ENCODE measurements around the gene TTC28. TPM values are rescaled to one million over a fixed set of nuclear protein-coding genes. Genes with fewer than 3 reads are reported as not detected.
"Not testable (repeated sequence)": the region's sequence is repeated elsewhere in the genome, so short reads cannot be mapped to it uniquely, and the experiment has no call there.

Gene TTC28
- total RNA-seq, 4 donors from 2014 or later: 35.6 to 42.6 (median 36.9) TPM

- WGBS: 56% methylated on average over 3 of the region's 3 CpGs
- Histone ChIP-seq H3K27ac (replicated peaks in 1 of 4) (no peak overlapping the region), H3K27me3 (no peaks in the 10 kb centered on the region), H3K4me3 (no peak overlapping the region), H3K9me3 (no peaks in the 10 kb centered on the region), H3K36me3 (no peaks in the 10 kb centered on the region), H3K4me1 (no peaks in the 10 kb centered on the region)
- TF ChIP-seq POLR2A (IDR thresholded peaks at IDR 0.05; ENCODE audit: low read depth): no peak
- no peak for TF ChIP-seq EP300 (IDR thresholded peaks at IDR 0.05)
- TF ChIP-seq POLR2AphosphoS5 (IDR thresholded peaks at IDR 0.05): no peak
- TF ChIP-seq, protein P1, sequence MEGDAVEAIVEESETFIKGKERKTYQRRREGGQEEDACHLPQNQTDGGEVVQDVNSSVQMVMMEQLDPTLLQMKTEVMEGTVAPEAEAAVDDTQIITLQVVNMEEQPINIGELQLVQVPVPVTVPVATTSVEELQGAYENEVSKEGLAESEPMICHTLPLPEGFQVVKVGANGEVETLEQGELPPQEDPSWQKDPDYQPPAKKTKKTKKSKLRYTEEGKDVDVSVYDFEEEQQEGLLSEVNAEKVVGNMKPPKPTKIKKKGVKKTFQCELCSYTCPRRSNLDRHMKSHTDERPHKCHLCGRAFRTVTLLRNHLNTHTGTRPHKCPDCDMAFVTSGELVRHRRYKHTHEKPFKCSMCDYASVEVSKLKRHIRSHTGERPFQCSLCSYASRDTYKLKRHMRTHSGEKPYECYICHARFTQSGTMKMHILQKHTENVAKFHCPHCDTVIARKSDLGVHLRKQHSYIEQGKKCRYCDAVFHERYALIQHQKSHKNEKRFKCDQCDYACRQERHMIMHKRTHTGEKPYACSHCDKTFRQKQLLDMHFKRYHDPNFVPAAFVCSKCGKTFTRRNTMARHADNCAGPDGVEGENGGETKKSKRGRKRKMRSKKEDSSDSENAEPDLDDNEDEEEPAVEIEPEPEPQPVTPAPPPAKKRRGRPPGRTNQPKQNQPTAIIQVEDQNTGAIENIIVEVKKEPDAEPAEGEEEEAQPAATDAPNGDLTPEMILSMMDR (IDR thresholded peaks at IDR 0.05): no peak
- DNase-seq (ENCODE audit: extremely low spot score): no peak
- intact Hi-C loops (cut with DNase I): no loop called here
These were observed 108.8 kb downstream of the TTC28 start for GRCh38 chr22:28570696-28571373.

GRCh38 chr22:28568974-28569373 lies 110.7 kb downstream of the TTC28 start:
- H3K4me3 ChIP-seq; H3K4me1 ChIP-seq; H3K27ac ChIP-seq (replicated peaks in 1 of 4); DNase-seq (ENCODE audit: extremely low spot score); H3K9me3 ChIP-seq; intact Hi-C loops (cut with DNase I); H3K27me3 ChIP-seq; H3K36me3 ChIP-seq: not testable (repeated sequence)
- WGBS: 98% methylated on average over 3 of the region's 3 CpGs

- intact Hi-C loops (cut with DNase I): no loop called here
These were observed 111.5 kb downstream of the TTC28 start for GRCh38 chr22:28568099-28568498.

DNA sequence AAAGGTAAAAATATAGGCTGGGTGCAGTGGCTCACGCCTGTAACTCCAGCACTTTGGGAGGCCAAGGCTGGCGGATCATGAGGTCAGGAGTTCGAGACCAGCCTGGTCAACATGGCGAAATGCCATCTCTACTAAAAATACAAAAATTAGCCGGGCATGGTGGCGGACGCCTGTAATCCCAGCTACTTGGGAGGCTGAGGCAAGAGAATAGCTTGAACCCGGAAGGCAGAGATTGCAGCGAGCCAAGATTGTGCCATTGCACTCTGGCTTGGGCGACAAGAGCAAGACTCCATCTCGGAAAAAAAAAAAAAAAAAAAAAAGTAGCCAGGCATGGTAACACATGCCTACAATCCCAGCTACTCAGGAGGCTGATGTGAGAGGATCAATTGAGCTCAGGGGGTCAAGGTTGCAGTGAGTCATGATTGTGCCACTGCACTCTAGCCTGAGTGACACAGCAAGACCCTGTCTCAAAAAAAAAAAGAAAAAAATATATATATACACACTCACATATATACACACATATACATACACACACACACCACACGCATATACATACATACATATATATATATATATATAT lies 112.6 kb downstream of the TTC28 start:
- H3K4me3 ChIP-seq; H3K9me3 ChIP-seq; DNase-seq (ENCODE audit: extremely low spot score); H3K4me1 ChIP-seq; H3K27me3 ChIP-seq; intact Hi-C loops (cut with DNase I); H3K36me3 ChIP-seq; H3K27ac ChIP-seq (replicated peaks in 1 of 4): not testable (repeated sequence)
- 97% methylated on average over 11 of the region's 12 CpGs for WGBS

More at GRCh38 chr22:28568099-28568498, 111.5 kb downstream of the TTC28 start:
- H3K27me3 ChIP-seq: no peaks in the 10 kb centered on the region
- no peak for DNase-seq (ENCODE audit: extremely low spot score)
- H3K4me1 ChIP-seq: no peaks in the 10 kb centered on the region
- TF ChIP-seq POLR2A (IDR thresholded peaks at IDR 0.05; ENCODE audit: low read depth) (no peak), EP300 (IDR thresholded peaks at IDR 0.05) (no peak), POLR2AphosphoS5 (IDR thresholded peaks at IDR 0.05) (no peak)
- TF ChIP-seq, protein P1 (IDR thresholded peaks at IDR 0.05): no peak
- no peaks in the 10 kb centered on the region for H3K36me3 ChIP-seq
- no peak overlapping the region for H3K4me3 ChIP-seq
- H3K9me3 ChIP-seq: no peaks in the 10 kb centered on the region
- H3K27ac ChIP-seq (replicated peaks in 1 of 4): no peak overlapping the region

GRCh38 chr22:28563636-28564035 lies 116.0 kb downstream of the TTC28 start:
- intact Hi-C loops (cut with DNase I): no loop called here
- 98% methylated on average over 2 of the region's 2 CpGs for WGBS
- peaks cover 3 to 7% (median 6%) of the 10 kb centered on the region in 4 donors for H3K4me1 ChIP-seq
- no peak for TF ChIP-seq EP300 (IDR thresholded peaks at IDR 0.05)
- H3K9me3 ChIP-seq: no peaks in the 10 kb centered on the region
- H3K27ac ChIP-seq (replicated peaks in 1 of 4): no peak overlapping the region
- H3K27me3 ChIP-seq: no peaks in the 10 kb centered on the region
- no peak for DNase-seq (ENCODE audit: extremely low spot score)
- no peak overlapping the region for H3K4me3 ChIP-seq
- no peaks in the 10 kb centered on the region for H3K36me3 ChIP-seq

- peaks cover 3 to 7% (median 6%) of the 10 kb centered on the region in 4 donors for H3K4me1 ChIP-seq
- H3K27me3 ChIP-seq: no peaks in the 10 kb centered on the region
- intact Hi-C loops (cut with DNase I): no loop called here
- H3K36me3 ChIP-seq: no peaks in the 10 kb centered on the region
- DNase-seq (ENCODE audit: extremely low spot score): no peak
- no peak overlapping the region for H3K27ac ChIP-seq (replicated peaks in 1 of 4)
- 100% methylated on average over 1 of the region's 1 CpG for WGBS
- no peak overlapping the region for H3K4me3 ChIP-seq
- H3K9me3 ChIP-seq: no peaks in the 10 kb centered on the region
- TF ChIP-seq POLR2AphosphoS5 (IDR thresholded peaks at IDR 0.05) (no peak), POLR2A (IDR thresholded peaks at IDR 0.05; ENCODE audit: low read depth) (no peak), EP300 (IDR thresholded peaks at IDR 0.05) (no peak)
- TF ChIP-seq, protein P1 (IDR thresholded peaks at IDR 0.05): no peak
These were observed 117.3 kb downstream of the TTC28 start for GRCh38 chr22:28562324-28562723.

DNA sequence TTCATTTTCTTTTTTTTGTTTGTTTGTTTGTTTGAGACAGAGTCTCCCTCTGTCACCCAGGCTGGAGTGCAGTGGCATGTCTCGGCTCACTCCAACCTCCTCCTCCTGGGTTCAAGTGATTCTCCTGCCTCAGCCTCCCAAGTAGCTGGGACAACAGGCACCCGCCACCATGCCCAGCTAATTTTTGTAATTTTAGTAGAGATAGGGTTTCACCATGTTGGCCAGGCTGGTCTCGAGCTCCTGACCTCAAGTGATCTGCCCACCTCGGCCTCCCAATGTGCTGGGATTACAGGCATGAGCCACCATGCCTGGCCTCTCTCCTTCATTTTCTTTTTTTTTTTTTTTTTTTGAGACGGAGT lies 118.9 kb downstream of the TTC28 start:
- 98% methylated on average over 5 of the region's 5 CpGs for WGBS
- intact Hi-C loops (cut with DNase I); DNase-seq (ENCODE audit: extremely low spot score); H3K36me3 ChIP-seq; H3K4me1 ChIP-seq; H3K27me3 ChIP-seq; H3K9me3 ChIP-seq; H3K4me3 ChIP-seq; H3K27ac ChIP-seq (replicated peaks in 1 of 4): not testable (repeated sequence)

Data from esophagus muscularis mucosa (tissue), 4 donors.